Activated CD4-positive, alpha-beta T cell treated with anti-CD3 and anti-CD28 coated beads for 36 hours (primary cell): ENCODE data around the gene PKHD1. TPM values are rescaled to one million over a fixed set of nuclear protein-coding genes. Genes with fewer than 3 reads are reported as not detected.

ENCODE experiments used
- ATAC-seq: fragments of 200-7000 bp; cut with Tn5 transposase; one replicate; pipeline ENCODE4 v1.10.0; 2021; ENCODE audit warnings: mild to moderate bottlenecking, moderate library complexity
- CTCF ChIA-PET: fragments of 350-600 bp; sonication (Branson Sonifier 250); formaldehyde crosslinking; loops from one replicate; lab custom pipeline; 2021; ENCODE audit warnings: antibody characterized with exemption; lab: Charles Lee
- POLR2A ChIA-PET: fragments of 350-600 bp; sonication (Branson Sonifier 250); formaldehyde crosslinking; loops from one replicate; lab custom pipeline; 2021; ENCODE audit warnings: antibody characterized with exemption, inconsistent platforms; lab: Charles Lee
- DNase-seq: peaks from one replicate; pipeline ENCODE4 v3.0.0-alpha.2; 2020
- H3K27ac Mint-ChIP-seq: one replicate; pipeline ENCODE4 v1.8.0; 2021; ENCODE audit warnings: mixed read lengths
- H3K27me3 Mint-ChIP-seq: one replicate; pipeline ENCODE4 v1.8.0; 2021; ENCODE audit warnings: mixed read lengths
- H3K36me3 Mint-ChIP-seq: one replicate; pipeline ENCODE4 v1.8.0; 2021; ENCODE audit warnings: low read depth, mixed read lengths
- H3K4me1 Mint-ChIP-seq: one replicate; pipeline ENCODE4 v1.8.0; 2021; ENCODE audit warnings: mixed read lengths
- H3K4me3 Mint-ChIP-seq: one replicate; pipeline ENCODE4 v1.8.0; 2021; ENCODE audit warnings: mild to moderate bottlenecking, moderate library complexity, mixed read lengths
- H3K9me3 Mint-ChIP-seq: one replicate; pipeline ENCODE4 v1.8.0; 2021; ENCODE audit warnings: low read depth, mixed read lengths
- intact Hi-C, 2 experiments: fragments of 100-400 bp; cut with DNase I in 1 of 2; cut with micrococcal nuclease in 1 of 2; formaldehyde crosslinking; loops; one replicate each; pipeline versions ENCODE4 v1.14.2 to v1.15.1; 2022 to 2024; cut with DNase I, micrococcal nuclease
- total RNA-seq, 2 experiments: library from RNA; stranded (reverse); gene quantifications; one replicate each; pipeline ENCODE4 v1.2.3, GENCODE V29; 2021

Gene PKHD1
- total RNA-seq, 2 experiments from 2014 or later: 0.02 to 0.04 TPM

- ATAC-seq (no peak), DNase-seq (no peak)
- CTCF ChIA-PET: interaction anchor here (0.6 to 0.7 kb wide), 2 partner anchors 55 to 312 kb away, joined by 3 to 5 read pairs; no protein-coding TSS in a partner anchor
- Mint-ChIP-seq H3K4me3 (no peak overlapping the region), H3K27me3 (peaks cover 28% of the 10 kb centered on the region), H3K4me1 (no peaks in the 10 kb centered on the region), H3K27ac (no peak overlapping the region), H3K36me3 (no peaks in the 10 kb centered on the region), H3K9me3 (peaks cover 2% of the 10 kb centered on the region)
- intact Hi-C loops: no loop called here
- POLR2A ChIA-PET: no interaction called here
These were observed 37.7 kb upstream of the PKHD1 start for GRCh38 chr6:52125139-52125538.

DNA sequence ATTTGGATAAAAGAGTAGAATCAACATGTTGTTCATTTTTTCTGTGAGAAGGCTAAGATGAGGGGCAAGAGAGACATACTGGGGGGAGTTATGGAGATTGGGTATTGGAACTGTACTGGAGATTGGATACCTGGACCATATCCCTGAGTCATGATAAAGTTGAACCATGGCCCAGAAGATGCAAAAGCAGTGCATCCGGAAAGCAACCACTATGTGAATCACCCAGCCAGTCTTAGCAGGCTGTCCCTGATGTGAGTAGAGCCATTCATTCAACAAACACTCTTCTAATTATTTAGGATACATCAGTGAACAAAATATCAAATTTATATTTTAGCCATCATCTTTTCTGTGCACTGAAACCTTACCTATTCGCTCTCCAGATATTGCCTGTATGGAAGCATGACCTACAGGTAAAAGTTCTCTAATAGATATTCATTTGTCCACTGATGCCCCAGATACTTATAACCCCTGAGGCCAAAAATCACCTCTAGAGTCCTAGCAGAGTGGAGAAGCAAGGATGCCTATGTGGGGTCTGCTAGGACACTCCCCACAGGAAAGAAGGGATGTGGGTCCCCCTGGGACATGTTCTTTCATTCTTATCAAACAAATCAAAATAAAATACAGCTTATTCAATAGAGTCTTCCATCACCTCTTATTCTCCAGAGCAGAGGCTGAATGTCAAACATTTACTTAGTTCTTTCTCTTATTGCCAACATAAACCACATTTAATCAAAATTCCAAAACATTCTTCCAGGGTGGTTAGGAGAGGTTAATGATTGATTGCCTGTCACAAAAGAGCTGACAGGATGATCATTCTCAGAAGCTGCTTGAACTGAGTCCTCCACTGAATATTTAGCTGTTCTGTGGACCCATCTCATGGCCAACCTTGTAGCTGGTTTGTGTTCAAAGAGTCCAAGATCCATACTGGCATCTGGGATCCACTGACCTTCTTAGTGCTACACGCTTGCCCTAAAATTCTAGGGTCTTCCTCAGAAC is 37.0 kb upstream of the PKHD1 start:
- Mint-ChIP-seq H3K27me3 (peaks cover 28% of the 10 kb centered on the region), H3K36me3 (no peaks in the 10 kb centered on the region), H3K27ac (no peak overlapping the region), H3K4me1 (no peaks in the 10 kb centered on the region), H3K9me3 (peaks cover 3% of the 10 kb centered on the region), H3K4me3 (no peak overlapping the region)
- intact Hi-C loops: no loop called here
- ChIA-PET POLR2A (interaction anchor here (0.7 kb wide), 1 partner anchor 10 kb away, joined by 3 read pairs; no protein-coding TSS in a partner anchor), CTCF (interaction anchor here (0.6 to 0.7 kb wide), 3 partner anchors 29 to 311 kb away, joined by 3 to 5 read pairs (median 3); no protein-coding TSS in a partner anchor)
- DNase-seq: no peak
- no peak for ATAC-seq

- POLR2A ChIA-PET: interaction anchor here (0.6 kb wide), 1 partner anchor 11 kb away, joined by 3 read pairs; no protein-coding TSS in a partner anchor
- Mint-ChIP-seq H3K36me3 (no peaks in the 10 kb centered on the region), H3K9me3 (peaks cover 4% of the 10 kb centered on the region), H3K4me3 (no peak overlapping the region), H3K27ac (no peak overlapping the region), H3K27me3 (peaks cover 28% of the 10 kb centered on the region), H3K4me1 (no peaks in the 10 kb centered on the region)
- no peak for ATAC-seq
- intact Hi-C loops: no loop called here
- CTCF ChIA-PET: interaction anchor here (0.5 to 0.6 kb wide), 2 partner anchors 18 to 20 kb away, joined by 3 read pairs; no protein-coding TSS in a partner anchor
- DNase-seq: no peak
These were observed 35.8 kb upstream of the PKHD1 start for GRCh38 chr6:52123251-52123650.

DNA sequence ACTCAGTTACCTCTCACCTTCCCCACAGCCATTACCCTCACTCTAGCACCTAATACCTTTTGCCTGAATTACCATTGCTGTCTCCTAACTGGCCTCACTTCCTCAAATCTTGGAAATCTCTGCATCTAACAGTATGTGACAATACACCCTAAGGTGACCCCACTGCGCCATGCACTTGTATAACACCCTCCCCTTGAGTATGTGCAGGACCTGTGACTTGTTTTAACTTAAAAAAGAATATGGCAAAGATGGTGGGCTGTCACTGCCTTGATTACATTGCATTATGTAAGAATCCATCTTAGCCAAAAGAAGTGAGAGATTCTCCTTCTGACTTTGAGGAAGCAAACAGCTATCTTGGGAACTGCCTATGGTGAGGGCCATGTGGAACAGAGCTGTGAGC is 29.9 kb upstream of the PKHD1 start:
- intact Hi-C loops: no loop called here
- no peak for ATAC-seq
- H3K27ac Mint-ChIP-seq: no peak overlapping the region
- H3K27me3 Mint-ChIP-seq: peaks cover 25% of the 10 kb centered on the region
- POLR2A ChIA-PET: interaction anchor here (0.7 kb wide), 1 partner anchor 32 kb away, joined by 5 read pairs; no protein-coding TSS in a partner anchor
- no peaks in the 10 kb centered on the region for H3K36me3 Mint-ChIP-seq
- CTCF ChIA-PET: no interaction called here
- no peak for DNase-seq
- no peaks in the 10 kb centered on the region for H3K4me1 Mint-ChIP-seq
- peaks cover 4% of the 10 kb centered on the region for H3K9me3 Mint-ChIP-seq
- H3K4me3 Mint-ChIP-seq: no peak overlapping the region

DNA sequence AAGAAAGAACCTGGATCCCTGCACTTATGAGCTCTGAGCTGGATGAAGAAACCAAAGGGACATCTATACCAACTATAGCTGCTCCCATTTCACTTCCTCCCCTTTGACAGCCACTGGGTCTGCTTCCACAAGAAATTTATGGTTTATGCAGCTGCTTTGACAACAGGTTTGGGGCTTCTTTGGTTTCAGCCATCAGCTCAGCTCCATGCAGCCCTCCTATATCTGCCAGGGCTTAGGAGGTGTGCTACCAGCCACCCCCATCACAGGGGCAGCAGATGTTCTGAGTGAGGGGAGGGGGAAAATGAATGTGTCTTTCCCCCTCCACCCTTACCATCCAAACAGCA is 29.2 kb upstream of the PKHD1 start:
- H3K4me1 Mint-ChIP-seq: no peaks in the 10 kb centered on the region
- H3K27me3 Mint-ChIP-seq: peaks cover 30% of the 10 kb centered on the region
- POLR2A ChIA-PET: no interaction called here
- DNase-seq (no peak), ATAC-seq (no peak)
- intact Hi-C loops: no loop called here
- H3K4me3 Mint-ChIP-seq: no peak overlapping the region
- peaks cover 4% of the 10 kb centered on the region for H3K9me3 Mint-ChIP-seq
- no peak overlapping the region for H3K27ac Mint-ChIP-seq
- CTCF ChIA-PET: no interaction called here
- H3K36me3 Mint-ChIP-seq: no peaks in the 10 kb centered on the region

- no peak overlapping the region for H3K27ac Mint-ChIP-seq
- no peaks in the 10 kb centered on the region for H3K4me1 Mint-ChIP-seq
- intact Hi-C loops: no loop called here
- H3K36me3 Mint-ChIP-seq: no peaks in the 10 kb centered on the region
- peaks cover 26% of the 10 kb centered on the region for H3K27me3 Mint-ChIP-seq
- CTCF ChIA-PET: interaction anchor here (1.2 kb wide), 1 partner anchor 121 kb away, joined by 5 read pairs; no protein-coding TSS in a partner anchor
- H3K4me3 Mint-ChIP-seq: no peak overlapping the region
- DNase-seq (no peak), ATAC-seq (no peak)
- POLR2A ChIA-PET: no interaction called here
- H3K9me3 Mint-ChIP-seq: peaks cover 2% of the 10 kb centered on the region
These were observed 28.6 kb upstream of the PKHD1 start for GRCh38 chr6:52115891-52116604.

- H3K9me3 Mint-ChIP-seq: peaks cover 2% of the 10 kb centered on the region
- no peaks in the 10 kb centered on the region for H3K4me1 Mint-ChIP-seq
- ChIA-PET POLR2A (no interaction called here), CTCF (interaction anchor here (1.2 kb wide), 1 partner anchor 121 kb away, joined by 5 read pairs; no protein-coding TSS in a partner anchor)
- ATAC-seq (no peak), DNase-seq (no peak)
- no peak overlapping the region for H3K4me3 Mint-ChIP-seq
- H3K27ac Mint-ChIP-seq: no peak overlapping the region
- peaks cover 26% of the 10 kb centered on the region for H3K27me3 Mint-ChIP-seq
- no peaks in the 10 kb centered on the region for H3K36me3 Mint-ChIP-seq
- intact Hi-C loops: no loop called here
These were observed 27.8 kb upstream of the PKHD1 start for GRCh38 chr6:52115145-52115741.

- POLR2A ChIA-PET: no interaction called here
- H3K4me1 Mint-ChIP-seq: no peaks in the 10 kb centered on the region
- ATAC-seq: no peak
- DNase-seq: no peak
- H3K4me3 Mint-ChIP-seq: no peak overlapping the region
- no peak overlapping the region for H3K27ac Mint-ChIP-seq
- intact Hi-C loops: no loop called here
- H3K9me3 Mint-ChIP-seq: no peaks in the 10 kb centered on the region
- H3K36me3 Mint-ChIP-seq: no peaks in the 10 kb centered on the region
- peaks cover 18% of the 10 kb centered on the region for H3K27me3 Mint-ChIP-seq
- CTCF ChIA-PET: interaction anchor here (0.8 kb wide), 1 partner anchor 11 kb away, joined by 3 read pairs; no protein-coding TSS in a partner anchor
These were observed 21.8 kb upstream of the PKHD1 start for GRCh38 chr6:52109171-52109571.

GRCh38 chr6:52108128-52108527 is 20.7 kb upstream of the PKHD1 start:
- ChIA-PET POLR2A (no interaction called here), CTCF (no interaction called here)
- Mint-ChIP-seq H3K36me3 (no peaks in the 10 kb centered on the region), H3K27me3 (peaks cover 18% of the 10 kb centered on the region), H3K4me1 (no peaks in the 10 kb centered on the region), H3K9me3 (no peaks in the 10 kb centered on the region), H3K4me3 (no peak overlapping the region), H3K27ac (no peak overlapping the region)
- intact Hi-C loops: no loop called here
- ATAC-seq (no peak), DNase-seq (no peak)

GRCh38 chr6:52106994-52107393 is 19.6 kb upstream of the PKHD1 start:
- POLR2A ChIA-PET: no interaction called here
- no peak for ATAC-seq

GRCh38 chr6:52104979-52105378 is 17.6 kb upstream of the PKHD1 start:
- intact Hi-C loops: no loop called here

More at GRCh38 chr6:52106994-52107393, 19.6 kb upstream of the PKHD1 start:
- DNase-seq: no peak
- intact Hi-C loops: no loop called here
- no peaks in the 10 kb centered on the region for H3K36me3 Mint-ChIP-seq
- H3K27me3 Mint-ChIP-seq: peaks cover 22% of the 10 kb centered on the region
- H3K27ac Mint-ChIP-seq: no peak overlapping the region
- H3K9me3 Mint-ChIP-seq: no peaks in the 10 kb centered on the region
- no peaks in the 10 kb centered on the region for H3K4me1 Mint-ChIP-seq
- CTCF ChIA-PET: interaction anchor here (0.7 kb wide), 1 partner anchor 49 kb away, joined by 3 read pairs; no protein-coding TSS in a partner anchor
- no peak overlapping the region for H3K4me3 Mint-ChIP-seq

More at GRCh38 chr6:52104979-52105378, 17.6 kb upstream of the PKHD1 start:
- DNase-seq: no peak
- H3K4me1 Mint-ChIP-seq: no peaks in the 10 kb centered on the region
- H3K9me3 Mint-ChIP-seq: no peaks in the 10 kb centered on the region
- POLR2A ChIA-PET: no interaction called here
- no peak overlapping the region for H3K27ac Mint-ChIP-seq
- no peaks in the 10 kb centered on the region for H3K36me3 Mint-ChIP-seq
- ATAC-seq: no peak
- peaks cover 35% of the 10 kb centered on the region for H3K27me3 Mint-ChIP-seq
- CTCF ChIA-PET: interaction anchor here (0.6 kb wide), 1 partner anchor 18 kb away, joined by 3 read pairs; no protein-coding TSS in a partner anchor
- H3K4me3 Mint-ChIP-seq: no peak overlapping the region
